T-helper 17 cell (primary cell): Measurements from ENCODE around the gene CRYZL1. TPM values are rescaled to one million over a fixed set of nuclear protein-coding genes. Genes with fewer than 3 reads are reported as not detected.
"Not testable (repeated sequence)": the region's sequence is repeated elsewhere in the genome, so short reads cannot be mapped to it uniquely, and the experiment has no call there.

Source experiments
- ATAC-seq: fragments of 150-1000 bp; cut with Tn5 transposase; 2 replicates; pipeline ENCODE4 v1.10.0; 2021; ENCODE audit warnings: mild to moderate bottlenecking, moderate library complexity
- DNase-seq, 3 donors: peaks; one replicate each; pipeline versions ENCODE4 v3.0.0 to v3.0.0-alpha.2; 2020 to 2021
- H3K9me3 ChIP-seq: one replicate; pipeline ENCODE4 v1.7.0; 2013; ENCODE audit warnings: low read length, mild to moderate bottlenecking; ENCODE audit not compliant: control insufficient read depth, poor library complexity, severe bottlenecking
- H3K27ac Mint-ChIP-seq: one replicate; pipeline ENCODE4 v1.8.0; 2022; ENCODE audit warnings: mild to moderate bottlenecking, moderate library complexity, mixed read lengths
- H3K27me3 Mint-ChIP-seq: one replicate; pipeline ENCODE4 v1.8.0; 2022; ENCODE audit warnings: mixed read lengths
- H3K36me3 Mint-ChIP-seq: one replicate; pipeline ENCODE4 v1.8.0; 2022; ENCODE audit warnings: low read depth, mixed read lengths
- H3K4me1 Mint-ChIP-seq: one replicate; pipeline ENCODE4 v1.8.0; 2022; ENCODE audit warnings: mild to moderate bottlenecking, mixed read lengths
- H3K4me3 Mint-ChIP-seq: one replicate; pipeline ENCODE4 v1.8.0; 2022; ENCODE audit warnings: mild to moderate bottlenecking, moderate library complexity, mixed read lengths
- total RNA-seq, 4 donors: library from RNA in 2 of 4; stranded (reverse) in 2 of 4; gene quantifications; one replicate each; pipeline ENCODE4 v1.2.3 and lab custom pipeline; 2022 to 2026

The CRYZL1 gene
- total RNA-seq = 10 to 100 TPM; 23.2 to 23.7 TPM
- 21.0 to 32.3 reads per million in 2 donors for total RNA-seq (lab: John Stamatoyannopoulos, UW)

DNA sequence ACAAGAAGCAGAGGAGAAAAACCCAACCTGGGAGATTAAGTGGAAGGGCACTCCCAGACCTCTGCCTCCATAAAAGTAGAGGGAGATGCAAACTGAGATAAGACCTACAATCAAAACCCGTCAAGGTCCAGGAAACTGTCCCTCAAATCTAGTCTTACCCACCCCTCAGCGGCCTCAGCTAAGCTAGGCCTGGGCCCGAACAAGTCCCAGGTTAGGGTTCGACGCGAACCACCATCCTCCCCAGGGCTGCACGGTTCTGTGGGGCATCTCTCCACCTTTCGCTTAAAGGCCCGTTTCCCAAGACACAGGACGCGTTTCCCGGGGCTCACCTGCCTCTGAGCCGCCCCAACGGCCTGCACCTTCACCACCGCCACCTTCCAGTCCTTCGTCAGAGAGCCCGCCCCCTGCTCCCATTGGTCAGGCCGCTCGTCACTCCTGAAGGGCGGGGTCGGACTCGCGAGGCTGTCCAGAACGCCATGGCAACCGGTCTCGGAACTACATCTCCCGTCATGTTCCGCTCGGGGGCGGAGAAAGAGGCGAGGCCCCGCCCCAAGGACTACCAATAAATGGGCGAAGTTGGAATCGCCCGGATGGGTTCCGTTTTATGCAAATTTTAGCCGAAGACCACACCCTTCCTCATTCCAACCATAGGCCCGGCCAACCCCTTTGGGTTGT lies at the start of gene CRYZL1:
Gene CRYZL1 (minus strand): TSS at position 390 of the 675 bp plus-strand sequence. CDS start 10,190 bp downstream, outside the sequence.
- ATAC-seq (peak; percentile 84), DNase-seq (peak; percentile 99 to 100 (median 100))
- Mint-ChIP-seq H3K4me1 (peaks cover 24% of the 10 kb centered on the region), H3K27ac (peak within 1 kb of the TSS; percentile 97), H3K27me3 (peaks cover 8% of the 10 kb centered on the region), H3K36me3 (no peaks in the 10 kb centered on the region), H3K4me3 (peak within 1 kb of the TSS; percentile 98)
- no peaks in the 10 kb centered on the region for H3K9me3 ChIP-seq

DNA sequence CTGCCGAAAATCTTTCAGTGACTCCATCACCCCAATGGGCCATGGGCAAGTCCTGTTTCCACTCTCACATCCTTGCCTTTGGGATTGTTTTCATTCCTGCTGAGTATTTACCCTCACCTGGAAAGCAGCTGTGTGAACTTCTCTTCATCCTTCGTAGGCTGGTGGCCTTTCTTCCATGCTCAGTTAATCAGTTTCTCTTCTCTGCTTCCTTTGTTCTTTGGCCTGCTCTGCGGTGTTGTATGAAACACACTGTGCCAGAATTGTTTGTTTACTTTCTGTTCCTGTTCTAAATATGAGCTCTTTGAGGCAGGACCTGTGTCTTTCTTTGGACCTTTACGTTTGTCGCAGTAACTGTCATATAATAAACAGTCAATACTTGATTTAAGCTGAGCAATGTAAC lies 49.3 kb upstream of the CRYZL1 start:
- peaks cover 2% of the 10 kb centered on the region for H3K36me3 Mint-ChIP-seq
- no peaks in the 10 kb centered on the region for H3K9me3 ChIP-seq
- no peak for ATAC-seq
- no peak for DNase-seq
- H3K27me3 Mint-ChIP-seq = peaks cover 12% of the 10 kb centered on the region
- no peak overlapping the region for H3K27ac Mint-ChIP-seq
- H3K4me1 Mint-ChIP-seq = no peaks in the 10 kb centered on the region
- H3K4me3 Mint-ChIP-seq = no peak overlapping the region

DNA sequence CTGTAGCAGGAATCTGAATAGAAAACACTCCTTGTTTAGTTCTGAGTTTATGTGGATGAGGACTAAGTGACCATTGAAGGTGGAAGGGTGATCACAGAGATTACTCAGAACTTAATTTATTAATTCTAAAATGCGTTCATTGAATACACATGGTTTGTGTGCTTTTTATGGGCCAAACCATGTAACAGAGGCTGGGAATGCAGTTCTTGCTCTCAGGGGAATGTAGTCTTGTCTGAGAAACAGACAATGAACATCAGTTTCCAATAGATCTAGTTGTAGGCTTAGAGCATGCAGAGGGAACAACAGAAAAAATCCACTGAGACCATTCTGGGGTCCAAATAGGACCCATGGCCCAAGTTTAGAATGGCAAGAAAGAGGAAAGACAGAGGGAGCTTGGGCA lies 46.8 kb upstream of the CRYZL1 start:
- no peaks in the 10 kb centered on the region for H3K9me3 ChIP-seq
- ATAC-seq (no peak), DNase-seq (no peak)
- Mint-ChIP-seq H3K27ac (no peak overlapping the region), H3K27me3 (peaks cover 21% of the 10 kb centered on the region), H3K36me3 (peaks cover 2% of the 10 kb centered on the region), H3K4me1 (no peaks in the 10 kb centered on the region), H3K4me3 (no peak overlapping the region)

DNA sequence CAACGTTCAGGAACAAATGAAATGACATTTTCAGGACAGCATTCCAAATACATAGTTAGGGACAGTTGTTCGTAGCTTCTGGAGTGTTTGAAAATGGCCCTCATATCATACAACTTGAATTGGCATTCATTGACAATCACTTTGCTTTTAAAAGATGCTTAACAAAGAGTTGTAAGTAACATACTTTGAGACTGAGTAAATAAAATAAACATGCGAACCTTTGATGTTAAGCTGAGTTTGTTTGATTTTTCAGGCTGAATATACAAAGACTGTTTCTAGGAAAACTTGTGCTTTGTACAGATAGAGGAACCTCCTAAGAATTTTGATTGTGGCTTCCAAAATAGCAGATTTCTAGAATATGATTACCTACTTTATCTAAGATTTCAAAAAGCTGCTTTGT lies 46.1 kb upstream of the CRYZL1 start:
- DNase-seq = no peak
- peaks cover 2% of the 10 kb centered on the region for H3K36me3 Mint-ChIP-seq
- H3K27me3 Mint-ChIP-seq = peaks cover 21% of the 10 kb centered on the region
- no peaks in the 10 kb centered on the region for H3K4me1 Mint-ChIP-seq
- no peak overlapping the region for H3K27ac Mint-ChIP-seq
- no peaks in the 10 kb centered on the region for H3K9me3 ChIP-seq
- no peak overlapping the region for H3K4me3 Mint-ChIP-seq
- ATAC-seq = no peak

DNA sequence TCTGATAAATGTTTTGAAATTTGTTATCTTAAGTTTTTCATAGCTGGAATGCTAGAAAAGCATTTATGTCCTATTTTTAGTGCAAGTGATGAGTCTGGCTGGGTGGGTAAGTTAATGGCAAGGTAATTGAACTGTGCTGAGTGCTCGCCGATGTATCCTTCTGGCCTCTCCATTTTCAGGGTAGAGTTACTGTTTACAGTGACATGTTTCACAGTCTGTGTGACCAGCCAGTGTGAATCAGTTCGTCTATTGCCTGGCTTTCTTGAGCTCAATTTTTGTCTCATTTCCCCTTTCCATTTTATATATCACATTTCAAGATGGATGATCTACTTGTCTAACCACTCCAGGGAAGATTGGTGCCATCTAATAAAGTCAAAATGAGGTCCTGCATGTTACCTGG lies 44.8 kb upstream of the CRYZL1 start:
- H3K9me3 ChIP-seq = no peaks in the 10 kb centered on the region
- Mint-ChIP-seq H3K4me3 (no peak overlapping the region), H3K27ac (no peak overlapping the region), H3K4me1 (no peaks in the 10 kb centered on the region), H3K27me3 (peaks cover 21% of the 10 kb centered on the region), H3K36me3 (peaks cover 2% of the 10 kb centered on the region)
- ATAC-seq (no peak), DNase-seq (no peak)

DNA sequence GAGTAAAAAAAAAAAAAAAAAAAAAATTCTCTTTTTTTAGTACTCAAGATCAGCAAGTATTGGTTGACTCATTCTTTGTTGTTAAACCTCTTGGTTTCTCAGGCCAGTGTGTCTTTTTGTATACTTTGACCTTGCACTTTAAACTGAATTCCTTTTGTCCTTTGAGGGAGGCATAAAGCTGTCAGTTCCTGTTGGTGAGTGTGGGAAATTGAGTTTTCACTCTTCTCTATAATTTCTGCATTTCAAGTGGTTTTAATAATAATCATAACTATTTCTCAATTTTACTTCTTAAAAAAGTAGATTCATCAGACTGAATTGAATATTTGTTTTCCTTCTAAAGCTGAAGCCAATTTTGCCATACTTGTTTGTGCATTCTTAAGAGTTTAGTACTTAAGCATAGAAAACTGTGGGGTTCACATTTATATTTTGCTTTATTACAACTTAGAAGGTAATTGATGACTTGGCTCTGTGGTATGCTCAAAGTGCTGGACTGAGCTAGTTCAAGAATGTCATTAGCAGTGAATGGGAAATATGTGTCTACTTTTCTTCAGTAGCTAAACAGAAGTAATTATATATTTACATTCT lies 44.2 kb upstream of the CRYZL1 start:
- no peak for ATAC-seq
- H3K36me3 Mint-ChIP-seq = peaks cover 2% of the 10 kb centered on the region

DNA sequence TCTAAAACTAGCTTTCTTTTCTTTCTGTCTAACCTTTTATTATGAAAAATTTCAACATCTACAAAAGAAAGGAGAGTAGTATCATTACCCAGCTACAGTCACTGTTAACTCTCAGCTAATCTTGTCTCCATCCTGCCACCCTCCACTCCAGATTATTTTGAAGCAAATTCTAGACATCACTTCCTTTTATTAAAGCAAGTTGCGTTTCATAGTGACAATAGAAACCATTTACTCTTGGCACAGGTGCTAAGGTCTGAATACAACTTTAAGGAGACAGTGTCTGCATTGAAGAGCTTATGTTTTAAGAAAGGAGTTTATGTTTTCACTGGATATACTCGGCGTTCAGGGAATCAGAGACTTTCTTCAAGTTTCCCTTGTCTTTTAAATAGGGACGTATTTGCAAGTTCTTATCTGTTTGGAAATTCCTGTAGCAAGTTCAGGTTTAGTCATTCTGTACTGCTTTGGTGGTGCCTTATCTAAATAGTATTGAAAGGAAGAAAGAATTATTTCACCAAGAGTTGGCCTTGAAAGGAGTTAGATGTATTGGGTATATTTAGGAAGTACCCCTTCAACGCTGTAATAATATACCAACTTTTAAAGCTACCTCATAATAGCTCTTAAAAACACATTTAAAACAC lies 43.5 kb upstream of the CRYZL1 start:
- Mint-ChIP-seq H3K36me3 (peaks cover 2% of the 10 kb centered on the region), H3K4me1 (no peaks in the 10 kb centered on the region), H3K27me3 (peaks cover 21% of the 10 kb centered on the region), H3K27ac (no peak overlapping the region), H3K4me3 (no peak overlapping the region)
- DNase-seq = no peak
- no peak for ATAC-seq
- no peaks in the 10 kb centered on the region for H3K9me3 ChIP-seq

More for the DNA sequence above, 44.2 kb upstream of the CRYZL1 start:
- no peak overlapping the region for H3K4me3 Mint-ChIP-seq
- no peaks in the 10 kb centered on the region for H3K9me3 ChIP-seq
- H3K27ac Mint-ChIP-seq = no peak overlapping the region
- H3K4me1 Mint-ChIP-seq = no peaks in the 10 kb centered on the region
- H3K27me3 Mint-ChIP-seq = peaks cover 21% of the 10 kb centered on the region
- DNase-seq = no peak

DNA sequence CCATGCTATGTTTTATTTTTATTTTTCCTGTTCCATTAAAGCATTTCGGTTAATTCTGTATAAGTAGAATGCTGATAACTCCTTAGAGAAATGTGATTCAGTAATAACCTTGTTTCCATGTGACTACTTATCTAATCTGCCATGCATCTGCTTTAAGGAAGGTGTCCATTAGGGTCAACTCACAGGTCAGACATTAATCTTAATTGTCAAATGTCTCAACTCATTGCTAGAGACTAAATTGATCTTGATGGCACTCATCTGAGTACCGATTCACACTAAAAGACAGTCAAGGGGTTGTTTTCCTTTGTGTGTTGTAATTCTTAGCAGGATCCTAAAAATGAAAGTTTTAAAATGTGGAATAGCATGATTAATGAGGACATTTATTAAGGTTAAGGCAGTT lies 42.5 kb upstream of the CRYZL1 start:
- no peaks in the 10 kb centered on the region for H3K9me3 ChIP-seq
- Mint-ChIP-seq H3K4me3 (no peak overlapping the region), H3K27ac (no peak overlapping the region), H3K36me3 (peaks cover 2% of the 10 kb centered on the region), H3K4me1 (no peaks in the 10 kb centered on the region), H3K27me3 (peaks cover 21% of the 10 kb centered on the region)
- ATAC-seq (no peak), DNase-seq (no peak)

DNA sequence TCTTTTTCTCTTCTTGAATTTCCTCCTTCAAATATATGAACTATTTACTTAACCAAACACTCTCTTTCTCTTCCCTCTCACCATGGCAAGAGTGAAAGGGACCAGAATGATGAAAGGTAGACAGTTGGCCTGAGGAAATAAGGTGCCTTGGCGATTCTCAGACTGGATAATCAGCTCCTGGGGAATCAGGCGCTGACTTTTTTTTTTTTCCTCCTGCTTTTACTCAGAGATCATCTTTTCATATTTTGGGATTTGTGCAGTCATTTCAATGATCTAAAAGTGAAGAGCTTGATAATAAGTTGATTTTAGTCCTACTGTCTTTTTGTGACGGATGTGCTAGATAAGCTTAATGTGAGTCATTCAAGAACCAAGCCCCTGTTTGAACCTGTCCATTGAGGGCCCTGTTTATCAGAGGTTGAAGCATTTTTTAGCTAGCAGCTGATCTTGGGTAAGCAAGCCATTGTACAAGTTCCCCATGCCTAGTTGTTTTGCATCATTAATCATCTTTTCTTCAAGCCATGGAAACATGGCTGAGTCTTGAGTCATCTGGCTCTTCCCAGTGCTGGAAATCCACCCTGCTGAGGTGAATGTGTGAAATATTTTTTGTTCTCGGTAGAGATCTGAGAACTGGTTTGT lies 41.6 kb upstream of the CRYZL1 start:
- ATAC-seq = no peak
- no peak overlapping the region for H3K27ac Mint-ChIP-seq

DNA sequence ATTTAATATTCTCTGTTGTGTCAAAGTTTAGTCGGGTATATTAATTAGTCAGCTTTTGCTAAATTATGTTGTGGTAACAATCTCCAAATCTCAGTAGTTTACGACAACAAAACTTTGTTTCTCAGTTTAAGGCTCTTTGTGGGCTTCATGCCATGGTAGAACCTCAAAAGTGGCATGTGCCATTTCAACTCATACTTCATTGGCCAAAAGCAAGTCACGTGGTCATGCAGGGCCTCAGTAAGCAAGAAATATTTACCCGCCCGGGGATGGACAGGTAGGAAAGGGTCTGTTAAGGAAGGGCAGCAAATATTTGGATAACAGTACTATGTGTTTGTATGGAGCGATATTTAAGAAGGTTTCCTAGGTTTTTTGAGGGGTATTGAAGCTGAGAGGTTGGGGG lies 39.3 kb upstream of the CRYZL1 start:
- H3K27ac Mint-ChIP-seq = no peak overlapping the region
- H3K9me3 ChIP-seq = no peaks in the 10 kb centered on the region
- no peaks in the 10 kb centered on the region for H3K4me1 Mint-ChIP-seq
- no peak overlapping the region for H3K4me3 Mint-ChIP-seq
- peaks cover 2% of the 10 kb centered on the region for H3K36me3 Mint-ChIP-seq
- DNase-seq = no peak
- peaks cover 9% of the 10 kb centered on the region for H3K27me3 Mint-ChIP-seq
- no peak for ATAC-seq

More for the DNA sequence above, 41.6 kb upstream of the CRYZL1 start:
- Mint-ChIP-seq H3K36me3 (peaks cover 2% of the 10 kb centered on the region), H3K4me1 (no peaks in the 10 kb centered on the region), H3K27me3 (peaks cover 17% of the 10 kb centered on the region), H3K4me3 (no peak overlapping the region)
- no peaks in the 10 kb centered on the region for H3K9me3 ChIP-seq
- DNase-seq = no peak

DNA sequence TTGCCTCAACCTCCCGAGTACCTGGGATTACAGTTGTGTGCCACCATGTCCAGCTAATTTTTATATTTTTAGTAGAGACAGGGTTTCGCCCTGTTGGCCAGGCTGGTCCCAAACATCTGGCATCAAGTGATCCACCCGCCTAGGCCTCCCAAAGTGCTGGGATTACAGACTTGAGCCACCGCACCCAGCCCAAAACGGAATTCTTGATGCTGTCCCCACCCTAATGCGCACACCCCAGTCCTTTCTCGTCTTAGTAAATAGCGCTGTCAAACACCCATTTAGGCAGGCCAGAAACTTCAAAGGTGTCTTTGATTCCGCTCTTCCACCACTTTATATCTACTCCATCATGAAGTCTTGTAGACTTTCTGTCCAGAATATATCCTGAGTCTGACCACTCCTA lies 35.9 kb upstream of the CRYZL1 start:
- DNase-seq (no peak), ATAC-seq (no peak)
- H3K27ac Mint-ChIP-seq = no peak overlapping the region
- H3K4me1 Mint-ChIP-seq = no peaks in the 10 kb centered on the region
- H3K36me3 Mint-ChIP-seq = peaks cover 2% of the 10 kb centered on the region
- H3K27me3 Mint-ChIP-seq = no peaks in the 10 kb centered on the region
- no peaks in the 10 kb centered on the region for H3K9me3 ChIP-seq
- H3K4me3 Mint-ChIP-seq = no peak overlapping the region

DNA sequence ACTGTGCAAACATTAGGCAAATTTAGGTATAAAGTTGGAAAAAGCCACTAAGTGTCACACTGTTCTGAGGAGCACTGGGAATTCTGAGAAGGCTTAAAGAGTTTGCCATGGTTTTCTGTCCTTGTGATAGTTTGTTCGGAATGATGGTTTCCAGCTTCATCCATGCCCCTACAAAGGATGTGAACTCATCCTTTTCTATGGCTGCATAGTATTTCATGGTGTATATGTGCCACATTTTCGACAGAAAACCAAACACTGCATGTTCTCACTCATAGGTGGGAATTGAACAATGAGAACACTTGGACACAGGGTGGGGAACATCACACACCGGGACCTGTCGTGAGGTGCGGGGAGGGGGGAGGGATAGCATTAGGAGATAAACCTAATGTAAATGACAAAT lies 35.1 kb upstream of the CRYZL1 start:
- not testable (repeated sequence) for H3K4me3 Mint-ChIP-seq, H3K27me3 Mint-ChIP-seq, H3K9me3 ChIP-seq, DNase-seq, H3K27ac Mint-ChIP-seq, H3K36me3 Mint-ChIP-seq, H3K4me1 Mint-ChIP-seq, ATAC-seq

DNA sequence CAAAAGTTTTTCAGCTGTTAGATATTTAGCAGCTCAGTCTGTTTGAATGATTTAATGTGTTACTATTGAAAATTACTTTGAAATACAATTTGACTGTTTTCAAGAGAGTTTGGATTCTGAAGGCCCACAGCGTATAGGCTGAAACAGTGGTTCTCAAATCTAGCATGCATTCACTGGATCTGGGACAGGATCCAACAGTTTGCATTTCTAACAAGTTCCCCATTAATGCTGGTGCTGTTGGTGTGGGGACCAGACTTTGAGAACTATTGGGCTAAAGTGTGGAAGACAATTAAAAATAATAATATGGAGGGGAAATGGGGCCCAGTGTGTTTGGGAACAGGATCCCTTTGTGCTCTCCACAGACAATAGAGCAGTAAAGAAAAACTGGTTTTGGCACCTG lies 32.7 kb upstream of the CRYZL1 start:
- Mint-ChIP-seq H3K4me3 (no peak overlapping the region), H3K36me3 (peaks cover 2% of the 10 kb centered on the region), H3K4me1 (no peaks in the 10 kb centered on the region), H3K27ac (no peak overlapping the region), H3K27me3 (no peaks in the 10 kb centered on the region)
- ATAC-seq (no peak), DNase-seq (no peak)
- H3K9me3 ChIP-seq = no peaks in the 10 kb centered on the region
